Breast epithelium (tissue), 3 donors: ENCODE results near the gene RPS2.

Source experiments
- POLR2A ChIP-seq: fragments of 450-650 bp; IDR thresholded peaks from one replicate; pipeline ENCODE4 v1.6.1; 2016; ENCODE audit warnings: antibody characterized with exemption, mild to moderate bottlenecking, moderate library complexity
- TF ChIP-seq, protein P1 (sequence below), 3 donors: fragments of 450-650 bp; IDR thresholded peaks; one replicate each; pipeline ENCODE4 v1.5.1; 2016 to 2017; ENCODE audit warnings: antibody characterized with exemption in 3 of 3, mild to moderate bottlenecking in 3 of 3, moderate library complexity in 3 of 3

DNA sequence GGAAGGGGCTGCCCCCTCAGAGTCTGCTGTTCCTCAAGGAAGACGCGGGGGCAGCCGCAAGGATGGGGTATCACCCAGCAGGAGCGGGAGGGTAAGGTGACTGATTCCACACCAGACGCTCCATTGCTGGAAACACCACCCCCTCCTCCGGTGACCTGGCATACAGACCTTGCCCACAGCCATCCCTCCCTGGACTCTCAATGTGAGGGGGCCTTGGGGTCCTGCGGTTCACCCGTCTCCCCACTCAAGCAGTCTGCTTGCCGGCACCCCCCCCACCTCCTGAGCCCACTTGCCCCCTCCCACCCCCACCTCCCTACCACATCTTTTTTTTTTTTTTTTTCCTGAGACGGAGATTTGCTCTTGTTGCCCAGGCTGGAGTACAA, 34.3 kb downstream of the RPS2 start:
- TF ChIP-seq, protein P1, sequence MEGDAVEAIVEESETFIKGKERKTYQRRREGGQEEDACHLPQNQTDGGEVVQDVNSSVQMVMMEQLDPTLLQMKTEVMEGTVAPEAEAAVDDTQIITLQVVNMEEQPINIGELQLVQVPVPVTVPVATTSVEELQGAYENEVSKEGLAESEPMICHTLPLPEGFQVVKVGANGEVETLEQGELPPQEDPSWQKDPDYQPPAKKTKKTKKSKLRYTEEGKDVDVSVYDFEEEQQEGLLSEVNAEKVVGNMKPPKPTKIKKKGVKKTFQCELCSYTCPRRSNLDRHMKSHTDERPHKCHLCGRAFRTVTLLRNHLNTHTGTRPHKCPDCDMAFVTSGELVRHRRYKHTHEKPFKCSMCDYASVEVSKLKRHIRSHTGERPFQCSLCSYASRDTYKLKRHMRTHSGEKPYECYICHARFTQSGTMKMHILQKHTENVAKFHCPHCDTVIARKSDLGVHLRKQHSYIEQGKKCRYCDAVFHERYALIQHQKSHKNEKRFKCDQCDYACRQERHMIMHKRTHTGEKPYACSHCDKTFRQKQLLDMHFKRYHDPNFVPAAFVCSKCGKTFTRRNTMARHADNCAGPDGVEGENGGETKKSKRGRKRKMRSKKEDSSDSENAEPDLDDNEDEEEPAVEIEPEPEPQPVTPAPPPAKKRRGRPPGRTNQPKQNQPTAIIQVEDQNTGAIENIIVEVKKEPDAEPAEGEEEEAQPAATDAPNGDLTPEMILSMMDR (IDR thresholded peaks at IDR 0.05), result no peak
- TF ChIP-seq POLR2A, result no peak
